DMS 273 (cell line): ENCODE results near the gene IRF3.
"Not testable (repeated sequence)": the region's sequence is repeated elsewhere in the genome, so short reads cannot be mapped to it uniquely, and the experiment has no call there.

Source experiments
- DNase-seq: peaks from one replicate; lab custom pipeline; 2025; ENCODE audit not compliant: unreplicated experiment; lab: John Stamatoyannopoulos, UW

The IRF3 gene

GRCh38 chr19:49629659-49630058, 36.0 kb downstream of the IRF3 start:
- no peak for DNase-seq

GRCh38 chr19:49626226-49626625, 39.4 kb downstream of the IRF3 start:
- no peak for DNase-seq

- DNase-seq, result no peak
These were observed 40.4 kb downstream of the IRF3 start for GRCh38 chr19:49624967-49625910.

- not testable (repeated sequence) for DNase-seq
These were observed 47.8 kb downstream of the IRF3 start for GRCh38 chr19:49617860-49618259.

- no peak for DNase-seq
These were observed 48.7 kb downstream of the IRF3 start for GRCh38 chr19:49616945-49617344.

- DNase-seq, result no peak
These were observed 49.1 kb downstream of the IRF3 start for GRCh38 chr19:49616532-49616931.

GRCh38 chr19:49615861-49616260, 49.8 kb downstream of the IRF3 start:
- DNase-seq, result no peak

GRCh38 chr19:49614096-49614833, 51.4 kb downstream of the IRF3 start:
- DNase-seq, result no peak

- no peak for DNase-seq
These were observed 52.3 kb downstream of the IRF3 start for GRCh38 chr19:49613374-49613773.
